ENCODE data around the gene NEURL1B. TPM values are rescaled to one million over a fixed set of nuclear protein-coding genes. Genes with fewer than 3 reads are reported as not detected.

Gene NEURL1B
- total RNA-seq, 2 experiments from 2014 or later, result 0.08 to 0.16 TPM

DNA sequence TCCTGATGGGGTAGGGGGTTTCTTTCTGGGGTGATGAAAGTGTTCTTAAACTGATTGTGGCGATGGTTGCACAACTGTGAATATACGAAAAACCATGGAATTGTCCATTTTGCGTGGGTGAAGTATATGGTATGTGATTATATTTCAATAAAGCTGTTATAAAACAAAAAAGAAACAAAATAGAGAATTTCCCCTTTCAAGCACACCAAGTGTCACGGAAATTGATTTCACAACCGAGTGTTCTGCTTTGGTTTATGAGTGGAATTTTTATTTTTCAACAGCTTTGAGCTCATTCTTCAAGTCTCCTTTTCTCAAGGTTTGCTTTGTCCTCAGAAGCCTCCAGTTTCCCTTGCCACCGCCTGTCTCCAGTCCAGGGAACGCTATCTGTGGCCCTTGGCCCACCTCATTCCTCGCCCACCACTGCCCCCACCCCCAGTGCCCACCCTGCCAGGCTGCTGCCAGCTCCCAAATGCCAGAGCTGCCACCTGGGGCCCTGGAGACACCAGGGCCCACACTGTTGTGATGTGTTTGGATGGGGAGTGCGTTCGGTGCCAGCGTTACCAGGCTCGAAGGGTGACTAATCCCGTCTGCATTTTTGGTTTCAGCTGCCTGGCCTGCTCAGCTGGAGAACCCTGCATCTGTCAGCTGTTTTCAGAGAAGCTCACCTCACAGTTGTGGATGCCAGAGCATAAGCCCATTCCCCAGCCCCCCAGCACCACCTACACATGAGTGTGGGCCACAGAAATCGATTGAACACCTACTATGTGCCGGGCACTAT, 99.6 kb downstream of the NEURL1B start:
- Mint-ChIP-seq H3K4me1 (ENCODE audit: low read depth) (no peaks in the 10 kb centered on the region), H3K9me3 (no peaks in the 10 kb centered on the region), H3K27ac (no peak overlapping the region), H3K4me3 (no peak overlapping the region), H3K36me3 (ENCODE audit: low read depth) (no peaks in the 10 kb centered on the region), H3K27me3 (no peaks in the 10 kb centered on the region)
- Histone ChIP-seq H3K4me1 (ENCODE audit: insufficient read depth, low read length) (peaks cover 13% of the 10 kb centered on the region), H3K27ac (ENCODE audit: low read depth in 1 of 2, low read length in 2 of 2) (peak overlapping the region in 1 of 2 donors; percentile 29), H3K4me3 (ENCODE audit: low read length) (no peak overlapping the region), H3K9me3 (ENCODE audit: control insufficient read depth in 1 of 2, insufficient read depth in 1 of 2, low read length in 2 of 2) (no peaks in the 10 kb centered on the region), H3K36me3 (ENCODE audit: insufficient read depth, low read length) (no peaks in the 10 kb centered on the region), H3K27me3 (ENCODE audit: control insufficient read depth in 1 of 2, insufficient read depth in 2 of 2, low read length in 2 of 2) (no peaks in the 10 kb centered on the region)
- TF ChIP-seq, protein P1, sequence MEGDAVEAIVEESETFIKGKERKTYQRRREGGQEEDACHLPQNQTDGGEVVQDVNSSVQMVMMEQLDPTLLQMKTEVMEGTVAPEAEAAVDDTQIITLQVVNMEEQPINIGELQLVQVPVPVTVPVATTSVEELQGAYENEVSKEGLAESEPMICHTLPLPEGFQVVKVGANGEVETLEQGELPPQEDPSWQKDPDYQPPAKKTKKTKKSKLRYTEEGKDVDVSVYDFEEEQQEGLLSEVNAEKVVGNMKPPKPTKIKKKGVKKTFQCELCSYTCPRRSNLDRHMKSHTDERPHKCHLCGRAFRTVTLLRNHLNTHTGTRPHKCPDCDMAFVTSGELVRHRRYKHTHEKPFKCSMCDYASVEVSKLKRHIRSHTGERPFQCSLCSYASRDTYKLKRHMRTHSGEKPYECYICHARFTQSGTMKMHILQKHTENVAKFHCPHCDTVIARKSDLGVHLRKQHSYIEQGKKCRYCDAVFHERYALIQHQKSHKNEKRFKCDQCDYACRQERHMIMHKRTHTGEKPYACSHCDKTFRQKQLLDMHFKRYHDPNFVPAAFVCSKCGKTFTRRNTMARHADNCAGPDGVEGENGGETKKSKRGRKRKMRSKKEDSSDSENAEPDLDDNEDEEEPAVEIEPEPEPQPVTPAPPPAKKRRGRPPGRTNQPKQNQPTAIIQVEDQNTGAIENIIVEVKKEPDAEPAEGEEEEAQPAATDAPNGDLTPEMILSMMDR (IDR thresholded peaks at IDR 0.05), result no peak
- POLR2A ChIA-PET, result interaction anchor here (0.7 kb wide), 1 partner anchor 24 kb away, joined by 3 read pairs; no protein-coding TSS in a partner anchor
- intact Hi-C loops (cut with DNase I, micrococcal nuclease), result no loop called here
- DNase-seq (peak in 2 of 14 experiments; percentile 48 to 63), ATAC-seq (ENCODE audit: poor library complexity) (no peak)
- CTCF ChIA-PET, result interaction anchor here (0.7 to 1.2 kb wide), 2 partner anchors 19 to 457 kb away, joined by 3 read pairs; no protein-coding TSS in a partner anchor

Small RNAs within 50 kb of the gene (microRNA-seq; reads per million reads assigned to microRNA genes)
- gene MIR5003 (ENCODE audit: borderline microRNAs expressed, borderline replicate concordance), result not detected

Other genes starting within 250 kb of the NEURL1B start
- gene SH3PXD2B, start 186.7 kb upstream of the NEURL1B start, total RNA-seq, result under 1 TPM; 0.60 to 0.95 TPM
- 100 to 1,000 TPM; 761 to 768 TPM for gene DUSP1, start 129.9 kb downstream of the NEURL1B start, total RNA-seq
- 10 to 100 TPM; 51.0 to 52.4 TPM for gene ERGIC1, start 193.0 kb downstream of the NEURL1B start, total RNA-seq